C4-2B (cell line): Measurements from ENCODE around the gene COG8.

Source experiments
- CTCF ChIP-seq: fragments of 450-650 bp; conservative IDR thresholded peaks from 2 replicates; pipeline ENCODE4 v1.5.1; 2017; ENCODE audit warnings: mild to moderate bottlenecking
- ZFX ChIP-seq: fragments of 450-650 bp; IDR thresholded peaks from 2 replicates; pipeline ENCODE4 v1.6.1; 2017

DNA sequence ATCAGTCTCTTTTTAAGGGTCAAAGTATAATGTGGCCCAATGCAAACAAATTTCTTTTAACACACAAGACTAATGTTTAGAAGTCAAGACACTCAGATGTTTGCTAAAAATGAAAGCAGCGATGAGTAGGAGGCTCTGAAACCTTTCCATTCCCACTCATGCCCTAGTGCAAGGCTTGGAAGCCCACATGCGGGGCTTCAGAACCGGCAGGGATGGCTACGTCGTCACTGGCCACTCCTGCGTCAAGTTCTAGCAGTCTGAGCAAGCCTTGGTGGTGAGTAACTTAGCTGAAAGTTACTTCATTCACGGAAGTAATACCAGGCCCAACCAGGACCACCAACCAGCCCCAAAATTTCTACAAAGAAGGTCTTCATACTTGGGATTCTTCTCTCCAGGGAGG is 27.1 kb upstream of the COG8 start:
- TF ChIP-seq CTCF (no peak), ZFX (no peak)
